Measurements from ENCODE around the gene CYP27A1. TPM values are rescaled to one million over a fixed set of nuclear protein-coding genes. Genes with fewer than 3 reads are reported as not detected.

Gene CYP27A1
- total and polyA plus RNA-seq, 2 of the 8 experiments (the other 6 are each of a cell fraction or from before 2014, with no cell fraction given): 5.4 to 14.7 TPM

DNA sequence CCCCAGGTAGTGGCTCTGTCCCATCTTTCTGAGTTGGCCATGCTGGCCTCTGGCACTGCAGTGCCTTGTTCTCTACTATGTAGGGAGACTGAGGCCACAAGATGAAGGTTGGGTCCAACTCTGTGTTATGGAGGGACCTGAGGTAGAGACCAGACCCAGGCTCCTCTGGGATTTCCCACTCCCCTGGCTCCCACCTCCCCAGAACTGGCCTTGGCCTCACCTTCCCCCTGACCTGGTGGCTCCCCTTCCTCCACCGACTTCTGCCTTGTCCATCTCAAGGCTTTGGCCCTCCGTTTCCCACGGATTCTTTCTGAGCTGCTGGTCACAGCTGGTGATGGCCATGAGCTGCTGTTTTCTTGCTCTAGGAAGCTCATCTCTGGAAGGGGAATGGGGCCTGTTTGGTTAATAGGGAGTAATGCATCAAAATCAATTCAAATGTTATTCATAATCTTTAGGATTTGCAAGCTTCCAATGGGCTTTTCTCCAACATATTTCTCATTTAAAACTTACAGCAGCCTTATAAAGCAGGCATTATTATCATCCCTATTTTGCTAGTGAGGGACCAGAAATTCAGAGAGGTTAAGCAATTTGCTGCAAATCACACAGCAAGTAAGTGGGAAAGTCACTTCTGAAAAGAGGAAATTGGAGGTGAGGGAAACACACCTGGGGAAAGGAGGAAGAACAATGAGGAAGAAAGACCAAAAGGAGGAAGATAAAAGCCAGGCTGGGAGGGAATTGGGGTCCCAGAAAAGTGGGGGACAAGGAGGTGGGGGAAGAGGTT is 48.8 kb downstream of the CYP27A1 start:
- H4K91ac ChIP-seq (replicated peaks; ENCODE audit: insufficient read length, low read length): no peak overlapping the region

More for the DNA sequence above, 48.8 kb downstream of the CYP27A1 start:
- no peak overlapping the region for H3K27ac ChIP-seq (ENCODE audit: low read depth, low read length)
- POLR2A ChIA-PET (ENCODE audit: partially characterized antibody): interaction anchor here (0.6 to 1.1 kb wide), 2 partner anchors 45 to 76 kb away, joined by 3 read pairs; no protein-coding TSS in a partner anchor
- no peaks in the 10 kb centered on the region for H3K9me3 ChIP-seq (ENCODE audit: insufficient read depth in 2 of 2, low read depth in 1 of 2, low read length in 1 of 2)
- no peaks in the 10 kb centered on the region for H3K36me3 ChIP-seq (ENCODE audit: control insufficient read depth in 2 of 4, insufficient read depth in 4 of 4, low read length in 3 of 4)
- H4K20me1 ChIP-seq (replicated peaks in 1 of 2; ENCODE audit: control insufficient read depth in 1 of 2, insufficient read depth in 2 of 2, low read length in 2 of 2): no peaks in the 10 kb centered on the region
- 82% methylated on average over 3 of the region's 3 CpGs; no CpG with 5 or more reads in 1 of the 2 experiments for WGBS, 2 experiments (ENCODE audit: extremely low coverage in 1 of 2, insufficient coverage in 1 of 2, insufficient read length in 1 of 2, insufficient replicate concordance in 2 of 2, low coverage in 1 of 2, low lambda C conversion rate in 2 of 2, missing lambda C conversion rate in 1 of 2)
- no peak overlapping the region for H3K23ac ChIP-seq (ENCODE audit: insufficient read length)
- H3K18ac ChIP-seq (ENCODE audit: extremely low read depth, low read length): no peak overlapping the region
- no peak overlapping the region for H2BK120ac ChIP-seq (replicated peaks; ENCODE audit: low read depth, low read length)
- peaks cover 0 to 3% (median 0%) of the 10 kb centered on the region in 4 experiments; a peak in 1 of 7 replicates for H3K4me1 ChIP-seq (replicated peaks in 1 of 4; ENCODE audit: control insufficient read depth in 3 of 4, insufficient read depth in 4 of 4, low read length in 3 of 4)
- TF ChIP-seq HDAC2 (IDR thresholded peaks at IDR 0.05; ENCODE audit: borderline replicate concordance in 1 of 2, low read depth in 2 of 2, low read length in 2 of 2) (peak in 1 of 2 experiments; percentile 42; a peak in 1 of 4 replicates), MAFK (IDR thresholded peaks at IDR 0.05; ENCODE audit: low read depth, low read length) (no peak), ATF3 (IDR thresholded peaks at IDR 0.05; ENCODE audit: insufficient read depth, low read depth, low read length) (no peak), KDM1A (IDR thresholded peaks at IDR 0.05; ENCODE audit: borderline replicate concordance, low read length) (peak; percentile 70; the same call in 1 of the 2 replicates), JUND (IDR thresholded peaks at IDR 0.05; ENCODE audit: low read length) (no peak)
- TF ChIP-seq, protein P1, sequence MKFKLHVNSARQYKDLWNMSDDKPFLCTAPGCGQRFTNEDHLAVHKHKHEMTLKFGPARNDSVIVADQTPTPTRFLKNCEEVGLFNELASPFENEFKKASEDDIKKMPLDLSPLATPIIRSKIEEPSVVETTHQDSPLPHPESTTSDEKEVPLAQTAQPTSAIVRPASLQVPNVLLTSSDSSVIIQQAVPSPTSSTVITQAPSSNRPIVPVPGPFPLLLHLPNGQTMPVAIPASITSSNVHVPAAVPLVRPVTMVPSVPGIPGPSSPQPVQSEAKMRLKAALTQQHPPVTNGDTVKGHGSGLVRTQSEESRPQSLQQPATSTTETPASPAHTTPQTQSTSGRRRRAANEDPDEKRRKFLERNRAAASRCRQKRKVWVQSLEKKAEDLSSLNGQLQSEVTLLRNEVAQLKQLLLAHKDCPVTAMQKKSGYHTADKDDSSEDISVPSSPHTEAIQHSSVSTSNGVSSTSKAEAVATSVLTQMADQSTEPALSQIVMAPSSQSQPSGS (IDR thresholded peaks at IDR 0.05; ENCODE audit: low read length): no peak
- no peak overlapping the region for H3K56ac ChIP-seq (replicated peaks; ENCODE audit: insufficient read length, low read depth, low read length)
- CTCF ChIA-PET (ENCODE audit: partially characterized antibody): interaction anchor here (0.8 to 2.6 kb wide), 5 partner anchors 9 to 78 kb away, joined by 3 to 9 read pairs (median 3); no protein-coding TSS in a partner anchor
- no peak overlapping the region for H4K8ac ChIP-seq (ENCODE audit: extremely low read depth, insufficient read depth, low read length)
- FAIRE-seq: no peak
- H2BK12ac ChIP-seq (ENCODE audit: low read depth, low read length): no peak overlapping the region
- no peak overlapping the region for H4K5ac ChIP-seq (ENCODE audit: insufficient read length, low read depth, low read length)
- H3K4me2 ChIP-seq (ENCODE audit: insufficient read depth in 1 of 2, low read depth in 2 of 2, low read length in 2 of 2): no peak overlapping the region
- no peak overlapping the region for H2BK20ac ChIP-seq (ENCODE audit: low read length)
- H3K27me3 ChIP-seq (replicated peaks in 1 of 4; ENCODE audit: control insufficient read depth in 3 of 4, extremely low read depth in 1 of 4, insufficient read depth in 3 of 4, low read length in 3 of 4): peaks cover 0 to 4% (median 0%) of the 10 kb centered on the region in 4 experiments; a peak in 1 of 7 replicates
- no peak for DNase-seq (ENCODE audit: low read depth in 1 of 2, low spot score in 2 of 2)
- H2BK15ac ChIP-seq (ENCODE audit: low read length): no peak overlapping the region
- H3K9ac ChIP-seq (replicated peaks in 1 of 4; ENCODE audit: extremely low read depth in 1 of 4, low read depth in 3 of 4, low read length in 3 of 4): no peak overlapping the region
- no peaks in the 10 kb centered on the region for H3K79me2 ChIP-seq (ENCODE audit: control insufficient read depth in 1 of 2, insufficient read depth in 2 of 2, low read length in 2 of 2)
- no peak overlapping the region for H3K4me3 ChIP-seq (ENCODE audit: extremely low read depth in 1 of 4, insufficient read depth in 2 of 4, low read depth in 3 of 4, low read length in 4 of 4)
- no peak overlapping the region for H2AFZ ChIP-seq (ENCODE audit: low read length)
- peaks cover 2% of the 10 kb centered on the region; the same call in 1 of the 2 replicates for H3K23me2 ChIP-seq (ENCODE audit: low read depth, low read length)
- H2BK5ac ChIP-seq (ENCODE audit: low read depth, low read length): no peak overlapping the region
- H3K4ac ChIP-seq (replicated peaks; ENCODE audit: insufficient read length, low read depth, low read length): no peak overlapping the region
- H3K79me1 ChIP-seq (ENCODE audit: low read depth, low read length): no peaks in the 10 kb centered on the region
- no peak overlapping the region; the same call in 1 of the 2 replicates for H2AK5ac ChIP-seq (ENCODE audit: low read depth, low read length)
- no peak overlapping the region for H3K14ac ChIP-seq (ENCODE audit: insufficient read length)
